ENCODE measurements around the gene HEY2.
A peak's percentile ranks its signal among the peaks of the same experiment; 100 is the strongest.
"Not testable (repeated sequence)": the region's sequence is repeated elsewhere in the genome, so short reads cannot be mapped to it uniquely, and the experiment has no call there.

HEY2 gene

DNA sequence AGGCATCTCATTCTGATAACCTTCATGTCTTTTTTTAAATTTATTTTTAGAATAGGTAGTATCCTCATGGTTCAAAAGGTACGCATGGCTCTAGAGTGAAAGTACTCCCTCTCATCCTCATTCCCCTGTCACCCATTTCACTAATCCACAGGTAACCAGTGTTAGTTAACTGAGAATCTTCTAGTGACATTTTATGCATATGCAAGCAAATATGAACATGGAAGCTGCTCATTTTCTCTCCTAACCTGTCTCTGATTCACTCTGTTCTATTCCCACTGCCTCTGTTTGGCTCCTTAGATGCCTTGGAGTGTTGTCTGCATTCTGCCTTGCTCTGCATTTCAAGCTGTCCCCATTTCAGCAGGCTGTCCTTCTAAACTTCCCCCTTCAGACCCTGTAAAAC, 45.9 kb downstream of the HEY2 start:
- no peak for DNase-seq (ENCODE audit: low read depth in 3 of 3)

DNA sequence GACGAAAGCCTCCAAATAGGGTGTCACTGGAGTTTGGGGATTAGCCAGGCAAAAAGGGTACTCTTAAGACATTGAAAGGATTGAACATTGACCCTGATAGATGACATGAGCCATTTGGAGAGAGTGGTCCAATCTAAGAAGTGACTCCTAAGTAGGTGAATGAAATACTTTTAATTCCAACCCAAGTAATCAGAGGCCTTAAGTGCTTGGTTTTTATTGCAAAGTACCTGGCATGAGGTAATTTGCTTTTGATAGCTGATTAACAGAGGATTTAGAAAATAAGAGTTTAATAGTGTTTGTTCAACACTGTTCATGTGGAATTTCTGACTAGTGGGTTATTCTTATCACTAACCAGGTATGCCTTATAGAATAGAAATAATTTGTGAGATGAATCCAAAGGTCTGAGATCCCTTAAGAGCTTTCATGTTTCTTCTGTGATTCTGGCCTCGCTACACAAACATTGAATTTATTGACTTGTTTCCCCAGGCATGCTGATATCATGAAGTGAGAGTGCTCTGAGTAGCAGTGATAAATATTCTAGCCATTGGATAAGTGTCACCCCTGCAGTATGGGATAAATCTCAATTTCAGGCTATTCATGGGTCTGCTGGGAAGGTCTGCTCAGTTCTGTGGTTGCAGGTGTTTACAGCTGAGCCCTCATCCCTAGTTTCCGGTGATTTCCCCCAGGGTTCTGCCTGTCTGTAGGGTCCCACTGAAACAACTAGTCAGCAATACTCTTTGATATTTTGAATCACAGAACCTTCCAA, 47.9 kb downstream of the HEY2 start:
- no peak for DNase-seq (ENCODE audit: low read depth in 3 of 3)

- DNase-seq (ENCODE audit: low read depth in 3 of 3) = no peak
Observed at GRCh38 chr6:125797886-125798444, 48.5 kb downstream of the HEY2 start.

DNA sequence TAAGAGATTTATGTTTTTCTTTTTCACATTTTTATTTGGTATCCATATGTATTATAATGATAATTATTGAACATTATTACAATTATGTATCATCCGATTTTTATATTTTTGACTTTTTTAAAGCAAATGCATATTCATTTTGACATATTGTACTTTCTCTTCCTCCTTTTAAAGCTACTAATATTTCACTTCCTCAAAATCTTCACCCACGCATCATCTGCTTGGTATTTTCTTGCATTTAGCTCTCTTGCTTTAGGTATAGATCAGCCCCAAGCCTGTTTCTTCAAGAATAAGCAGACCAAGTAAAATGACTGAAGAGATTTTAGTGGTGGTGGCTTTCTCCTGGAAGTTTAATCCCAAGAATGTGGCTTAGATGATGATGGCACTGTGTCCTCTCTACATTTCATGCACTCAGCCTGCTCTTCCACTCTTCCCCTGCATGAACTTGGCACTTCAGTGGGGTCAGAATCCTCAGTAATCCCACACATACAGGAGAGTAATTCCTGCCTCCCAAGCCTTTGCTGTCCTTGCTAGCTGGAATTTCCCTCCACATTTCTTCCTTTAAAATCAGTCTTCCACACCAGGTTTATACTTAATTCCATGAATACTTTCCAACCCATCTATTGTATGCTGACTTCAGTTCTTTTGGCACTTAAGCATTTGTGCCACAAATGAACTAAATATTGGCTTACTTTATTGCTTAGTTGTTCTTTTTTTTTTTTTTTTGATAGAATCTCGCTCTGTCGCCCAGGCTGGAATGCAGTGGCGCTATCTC, 49.5 kb downstream of the HEY2 start:
- no peak for DNase-seq (ENCODE audit: low read depth in 3 of 3)

DNA sequence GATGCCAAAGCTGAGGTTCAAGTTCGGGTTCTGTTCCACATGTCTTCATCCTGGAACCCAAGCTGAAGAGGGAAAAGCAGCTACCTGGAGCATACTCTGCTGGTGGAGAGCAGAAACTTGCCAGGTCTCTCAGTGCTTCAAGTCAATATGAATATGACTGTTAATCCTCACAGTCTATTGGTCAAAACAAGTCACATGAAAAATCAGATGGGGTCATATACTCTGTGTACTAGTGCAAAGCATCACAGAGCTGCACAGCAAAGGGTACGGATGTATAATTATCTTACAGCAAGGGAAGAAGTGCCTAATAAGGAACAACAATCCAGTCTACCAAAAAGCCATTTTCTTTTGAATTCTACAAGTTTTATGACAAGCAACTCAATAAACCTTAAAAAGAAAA, 53.0 kb downstream of the HEY2 start:
- no peak for DNase-seq (ENCODE audit: low read depth in 3 of 3)

DNA sequence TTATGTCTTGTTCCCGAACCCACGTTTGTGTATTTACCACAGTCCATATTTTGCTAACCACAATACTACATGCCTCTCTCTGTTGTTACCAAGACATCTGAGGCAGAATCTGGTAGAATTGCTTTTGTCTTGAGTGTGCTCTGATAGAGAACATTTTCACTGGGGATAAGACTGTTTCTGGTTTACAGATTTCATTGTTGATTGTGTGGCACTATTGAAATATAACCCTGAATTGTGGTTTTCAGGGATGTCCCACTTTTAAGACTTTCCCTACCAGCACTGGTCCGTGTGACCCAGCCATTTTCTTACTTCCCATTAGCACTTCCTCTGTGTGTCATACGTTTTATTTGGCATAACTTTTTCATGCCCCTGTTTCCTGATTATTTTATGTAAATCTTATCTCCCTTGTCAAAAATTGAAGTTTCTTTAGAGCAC, 53.5 kb downstream of the HEY2 start:
- no peak for DNase-seq (ENCODE audit: low read depth in 3 of 3)

GRCh38 chr6:125804264-125804663, 54.8 kb downstream of the HEY2 start:
- peak in 1 of 3 experiments; percentile 34 for DNase-seq (ENCODE audit: low read depth in 3 of 3)

- DNase-seq (ENCODE audit: low read depth in 3 of 3) = not testable (repeated sequence)
Observed at GRCh38 chr6:125804866-125805425, 55.5 kb downstream of the HEY2 start.

GRCh38 chr6:125806813-125807212, 57.4 kb downstream of the HEY2 start:
- DNase-seq (ENCODE audit: low read depth in 3 of 3) = no peak

DNA sequence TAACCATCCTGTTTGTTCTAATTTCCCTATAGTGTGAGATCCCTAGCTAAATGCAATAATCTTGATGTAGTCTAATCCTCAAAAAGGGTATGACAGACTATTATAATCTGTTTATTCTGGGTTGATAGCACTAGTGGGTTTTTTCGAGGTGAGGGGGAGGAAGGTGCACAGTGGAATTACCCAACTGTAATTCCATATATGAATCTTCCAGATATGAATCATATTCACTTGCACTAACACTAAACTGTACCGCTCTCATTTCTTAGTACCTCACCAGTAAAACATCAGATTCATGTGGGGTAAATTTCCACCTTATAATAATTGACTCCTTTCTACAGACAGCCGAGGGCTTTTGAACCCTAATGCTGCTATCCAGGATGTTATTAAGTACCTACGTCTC, 57.9 kb downstream of the HEY2 start:
- DNase-seq (ENCODE audit: low read depth in 3 of 3) = no peak

DNA sequence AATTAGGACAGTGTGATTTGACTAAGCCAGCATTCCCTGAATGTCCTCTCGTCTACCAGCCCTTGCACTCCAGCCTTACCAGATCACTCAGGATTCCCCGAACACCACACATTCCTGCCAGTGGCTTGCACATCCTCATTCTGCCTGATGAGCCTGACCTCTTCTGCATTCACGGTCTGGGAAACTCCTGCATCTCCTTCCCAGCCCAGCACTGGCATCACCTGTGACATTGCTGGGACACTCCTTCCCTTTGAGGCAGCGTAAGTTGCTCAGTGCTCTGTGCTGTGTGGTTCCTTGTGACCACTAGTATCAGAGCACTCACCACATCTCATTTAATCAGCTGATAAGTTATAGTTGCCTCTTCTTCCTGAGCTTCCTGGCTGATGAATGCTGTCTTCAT, 58.6 kb downstream of the HEY2 start:
- no peak for DNase-seq (ENCODE audit: low read depth in 3 of 3)

GRCh38 chr6:125808591-125808990, 59.2 kb downstream of the HEY2 start:
- no peak for DNase-seq (ENCODE audit: low read depth in 3 of 3)

GRCh38 chr6:125809570-125810170, 60.2 kb downstream of the HEY2 start:
- no peak for DNase-seq (ENCODE audit: low read depth in 3 of 3)

DNA sequence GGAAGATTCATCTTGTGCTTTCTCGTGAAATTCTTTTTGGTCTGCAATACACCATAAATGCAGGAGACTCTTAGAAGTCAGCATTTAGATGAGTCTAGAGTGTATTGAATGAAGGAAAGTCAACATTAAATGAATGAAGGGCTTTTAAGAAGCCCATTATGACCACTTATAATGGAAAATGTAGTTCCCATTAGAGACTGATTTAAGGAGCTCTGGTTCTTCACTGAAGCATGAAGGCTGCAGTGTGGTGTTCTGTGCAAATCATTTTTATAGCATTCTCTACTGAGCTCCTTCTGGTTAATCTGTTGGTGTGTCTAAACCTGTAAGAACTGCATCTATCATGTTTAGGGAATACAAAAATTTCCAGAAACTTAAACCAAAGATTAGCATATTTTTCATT, 61.0 kb downstream of the HEY2 start:
- DNase-seq (ENCODE audit: low read depth in 3 of 3) = no peak
